ENCODE results near the gene XYLT1.

- TF ChIP-seq CTCF (IDR thresholded peaks at IDR 0.05) (no peak), POLR2A (IDR thresholded peaks at IDR 0.05) (no peak)
Measured at GRCh38 chr16:17257426-17258023, 213.2 kb downstream of the XYLT1 start.

All from esophagus squamous epithelium (tissue), 4 donors.